ENCODE data around the gene OR51E2.

DNA sequence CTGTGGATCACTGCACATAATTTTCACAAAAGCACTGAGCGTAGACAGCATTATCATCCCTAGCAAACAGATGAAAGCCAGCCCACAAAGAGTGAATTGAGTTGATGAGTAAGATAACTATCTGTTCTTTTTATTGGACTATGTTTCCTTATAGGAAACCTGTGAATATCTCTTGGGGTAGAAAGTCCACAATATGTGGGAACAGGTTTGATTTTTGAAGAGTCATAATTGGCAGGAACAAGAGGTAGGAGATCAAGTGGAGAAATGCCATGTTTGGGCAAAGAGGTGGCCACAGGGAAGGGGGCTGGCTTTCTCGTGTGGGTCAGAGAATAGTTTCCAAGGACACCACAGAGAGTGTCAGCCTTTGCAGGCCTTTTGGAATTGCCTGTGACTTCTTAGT lies 23.9 kb downstream of the OR51E2 start:
- TF ChIP-seq, protein P1, sequence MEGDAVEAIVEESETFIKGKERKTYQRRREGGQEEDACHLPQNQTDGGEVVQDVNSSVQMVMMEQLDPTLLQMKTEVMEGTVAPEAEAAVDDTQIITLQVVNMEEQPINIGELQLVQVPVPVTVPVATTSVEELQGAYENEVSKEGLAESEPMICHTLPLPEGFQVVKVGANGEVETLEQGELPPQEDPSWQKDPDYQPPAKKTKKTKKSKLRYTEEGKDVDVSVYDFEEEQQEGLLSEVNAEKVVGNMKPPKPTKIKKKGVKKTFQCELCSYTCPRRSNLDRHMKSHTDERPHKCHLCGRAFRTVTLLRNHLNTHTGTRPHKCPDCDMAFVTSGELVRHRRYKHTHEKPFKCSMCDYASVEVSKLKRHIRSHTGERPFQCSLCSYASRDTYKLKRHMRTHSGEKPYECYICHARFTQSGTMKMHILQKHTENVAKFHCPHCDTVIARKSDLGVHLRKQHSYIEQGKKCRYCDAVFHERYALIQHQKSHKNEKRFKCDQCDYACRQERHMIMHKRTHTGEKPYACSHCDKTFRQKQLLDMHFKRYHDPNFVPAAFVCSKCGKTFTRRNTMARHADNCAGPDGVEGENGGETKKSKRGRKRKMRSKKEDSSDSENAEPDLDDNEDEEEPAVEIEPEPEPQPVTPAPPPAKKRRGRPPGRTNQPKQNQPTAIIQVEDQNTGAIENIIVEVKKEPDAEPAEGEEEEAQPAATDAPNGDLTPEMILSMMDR (conservative IDR thresholded peaks at IDR 0.05): no peak
- TF ChIP-seq ZFX (IDR thresholded peaks at IDR 0.05): no peak
